HepG2 (cell line): ENCODE measurements around the gene GALNT10. TPM values are rescaled to one million over a fixed set of nuclear protein-coding genes. Genes with fewer than 3 reads are reported as not detected.

ENCODE experiments used
- ATAC-seq: fragments of 200-7000 bp; cut with Tn5 transposase; 3 replicates; pipeline ENCODE4 v1.9.1; 2020; ENCODE audit warnings: mild to moderate bottlenecking, moderate library complexity
- Bru-seq: library from RNA; stranded (reverse); fragments of 400-500 nt; gene quantifications from one replicate; lab custom pipeline; 2021; lab: Mats Ljungman, UMichigan
- BruChase-seq, 2 experiments: library from RNA; stranded (reverse); fragments of 400-500 nt; gene quantifications; one replicate each; lab custom pipeline; 2021; lab: Mats Ljungman, UMichigan
- BruUV-seq: library from RNA; stranded (reverse); fragments of 400-500 nt; replicated peaks from 2 replicates; lab custom pipeline; 2021; lab: Mats Ljungman, UMichigan
- CTCF ChIA-PET: fragments of 300-600 bp; formaldehyde crosslinking; extraction: SDS; loops from one replicate; lab custom pipeline; 2021; ENCODE audit warnings: low total read pairs, inconsistent platforms, low intra/inter-chr PET ratio; lab: Yijun Ruan, JAX
- POLR2A ChIA-PET: fragments of 350-600 bp; sonication (Branson Sonifier 250); formaldehyde crosslinking; loops from one replicate; lab custom pipeline; 2020; ENCODE audit warnings: antibody characterized with exemption, inconsistent platforms; lab: Yijun Ruan, JAX
- DNase-seq: peaks from one replicate; pipeline ENCODE4 v3.0.0-alpha.2; 2015; ENCODE audit warnings: low spot score
- FAIRE-seq: peaks from 3 replicates; lab custom pipeline; 2011; peaks lifted over from hg19 to GRCh38; lab: Jason Lieb, UNC
- H2AFZ ChIP-seq: one replicate; pipeline ENCODE4 v1.6.1; 2011; ENCODE audit warnings: low read length, inconsistent platforms
- H3K27ac ChIP-seq: fragments of 300-600 bp; 3 replicates; pipeline ENCODE4 v1.8.0; 2011; ENCODE audit warnings: mixed run types, mild to moderate bottlenecking, mixed read lengths, low read length, inconsistent platforms; ENCODE audit not compliant: insufficient read depth; ENCODE audit errors: extremely low read length
- H3K27me3 ChIP-seq, 2 experiments: fragments of 200-600 bp in 1 of 2; 2 replicates in 1 of 2; 3 replicates in 1 of 2; pipeline versions ENCODE4 v1.6.0 to v1.8.0; 2011; ENCODE audit warnings: low read length in 2 of 2, mild to moderate bottlenecking in 2 of 2, moderate library complexity in 2 of 2, inconsistent platforms in 1 of 2; ENCODE audit not compliant: insufficient read depth in 2 of 2, control insufficient read depth in 1 of 2
- H3K36me3 ChIP-seq, 2 experiments: fragments of 200-600 bp in 1 of 2; replicated peaks in 1 of 2; 2 replicates in 1 of 2; 3 replicates in 1 of 2; pipeline versions ENCODE4 v1.5.1 to v1.8.0; 2011; ENCODE audit warnings: low read length in 2 of 2, inconsistent platforms in 1 of 2; ENCODE audit not compliant: insufficient read depth in 2 of 2, control insufficient read depth in 1 of 2
- H3K4me1 ChIP-seq: 2 replicates; pipeline ENCODE4 v1.5.1; 2012; ENCODE audit warnings: low read length, inconsistent platforms; ENCODE audit not compliant: insufficient read depth
- H3K4me2 ChIP-seq: 2 replicates; pipeline ENCODE4 v1.6.0; 2011; ENCODE audit warnings: low read depth, low read length, inconsistent platforms
- H3K4me3 ChIP-seq, 3 experiments: fragments of 200-600 bp in 1 of 3; sonication (generic), shearing (Covaris generic) in 1 of 3; replicated peaks in 1 of 3; 2 replicates each; pipeline ENCODE4 v1.5.1; 2011 to 2016; ENCODE audit warnings: low read length in 3 of 3, inconsistent platforms in 2 of 3, low read depth in 2 of 3, mild to moderate bottlenecking in 2 of 3, control low read depth in 1 of 3, mixed read lengths in 1 of 3; ENCODE audit not compliant: insufficient read depth in 1 of 3
- H3K79me2 ChIP-seq: one replicate; pipeline ENCODE4 v1.6.1; 2011; ENCODE audit warnings: low read length, inconsistent platforms; ENCODE audit not compliant: insufficient read depth
- H3K9ac ChIP-seq: 2 replicates; pipeline ENCODE4 v1.6.0; 2011; ENCODE audit warnings: mild to moderate bottlenecking, low read depth, low read length, inconsistent platforms; ENCODE audit not compliant: insufficient read depth
- H3K9me3 ChIP-seq: 2 replicates; pipeline ENCODE4 v1.5.1; 2012; ENCODE audit warnings: mild to moderate bottlenecking, low read length
- H4K20me1 ChIP-seq: 2 replicates; pipeline ENCODE4 v1.6.0; 2011; ENCODE audit warnings: inconsistent platforms, mild to moderate bottlenecking, low read length, moderate library complexity; ENCODE audit not compliant: insufficient read depth
- ARNTL ChIP-seq: sonication (generic); formaldehyde crosslinking; IDR thresholded peaks from 2 replicates; pipeline ENCODE4 v1.4.0; 2020; ENCODE audit warnings: mild to moderate bottlenecking, missing genetic modification reagents
- FOXK2 ChIP-seq: fragments of 450-650 bp; IDR thresholded peaks from 2 replicates; pipeline ENCODE4 v1.6.1; 2016
- HES4 ChIP-seq: sonication (generic); formaldehyde crosslinking; IDR thresholded peaks from 2 replicates; pipeline ENCODE4 v1.9.0; 2021; ENCODE audit warnings: mild to moderate bottlenecking, missing genetic modification reagents, borderline replicate concordance
- SALL1 ChIP-seq: sonication (generic); formaldehyde crosslinking; IDR thresholded peaks from 2 replicates; pipeline ENCODE4 v1.8.0; 2022; ENCODE audit warnings: mild to moderate bottlenecking, missing genetic modification reagents
- SIX1 ChIP-seq: sonication (generic); formaldehyde crosslinking; IDR thresholded peaks from 2 replicates; pipeline ENCODE4 v1.4.0; 2020; ENCODE audit warnings: missing genetic modification reagents, borderline replicate concordance
- SP4 ChIP-seq: sonication (generic); formaldehyde crosslinking; IDR thresholded peaks from 2 replicates; pipeline ENCODE4 v1.8.1; 2023; ENCODE audit warnings: mild to moderate bottlenecking, missing genetic modification reagents
- TSC22D2 ChIP-seq: sonication (generic); formaldehyde crosslinking; IDR thresholded peaks from 2 replicates; pipeline ENCODE4 v1.5.1; 2020; ENCODE audit warnings: missing genetic modification reagents, mild to moderate bottlenecking, borderline replicate concordance
- ZFAT ChIP-seq: sonication (generic); formaldehyde crosslinking; conservative IDR thresholded peaks from 2 replicates; pipeline ENCODE4 v1.8.1; 2023; ENCODE audit warnings: missing genetic modification reagents, inconsistent platforms
- ZNF629 ChIP-seq: sonication (generic); formaldehyde crosslinking; conservative IDR thresholded peaks from 2 replicates; pipeline ENCODE4 v1.5.0; 2020; ENCODE audit warnings: missing genetic modification reagents
- WGBS: methylation state at CpG from one replicate; pipeline ENCODE4 v1.1.6; 2017; ENCODE audit warnings: low lambda C conversion rate; 5-methylcytosine and 5-hydroxymethylcytosine counted together
- in situ Hi-C: cut with HindIII; loops from 2 replicates; pipeline ENCODE4 v1.10.0; 2017; ENCODE audit warnings: low pct_unique_long_range_greater_than_20kb; ENCODE audit not compliant: extremely low pct_ligation_motif_present
- intact Hi-C: fragments of 100-400 bp; cut with micrococcal nuclease; formaldehyde crosslinking; loops from one replicate; pipeline ENCODE4 v1.10.0; 2022; ENCODE audit not compliant: unreplicated experiment
- long read RNA-seq, 2 experiments: library from RNA in 1 of 2; library from polyadenylated mRNA in 1 of 2; stranded (forward) in 1 of 2; unstranded in 1 of 2; transcript quantifications; one replicate each; pipeline ENCODE4 v2.0.0, GENCODE V29; 2019 to 2022
- polyA minus RNA-seq, 3 experiments: library from RNA; depleted of rRNA, polyadenylated mRNA; stranded (reverse); fragments of >200 nt; gene quantifications; 2 replicates each; pipeline ENCODE4 v1.2.3, GENCODE V29; 2011; ENCODE audit warnings: low replicate concordance in 1 of 3
- polyA plus RNA-seq, 8 experiments: library from polyadenylated mRNA; depleted of rRNA in 3 of 8; stranded (reverse) in 7 of 8; unstranded in 1 of 8; fragments of >200 nt; fragmentation: Illumina TruSeq in 4 of 8; extraction: Trizol in 4 of 8; gene quantifications; 2 replicates each; pipeline versions ENCODE4 v1.2.1 to v1.2.3, GENCODE V29; 2011 to 2016; ENCODE audit warnings: low read depth in 4 of 8, missing spikeins in 1 of 8, mixed read lengths in 1 of 8; ENCODE audit not compliant: insufficient read depth in 1 of 8
- total RNA-seq, 5 experiments: library from RNA; depleted of rRNA; stranded (reverse); fragments of >200 nt; fragmentation: Illumina TruSeq; extraction: Trizol; gene quantifications; 2 replicates each; pipeline ENCODE4 v1.2.3, GENCODE V29; 2016; ENCODE audit warnings: low read depth in 1 of 5
- TF ChIP-seq, protein P1 (sequence below): sonication (generic); formaldehyde crosslinking; conservative IDR thresholded peaks from 2 replicates; pipeline ENCODE4 v1.4.0; 2020; ENCODE audit warnings: missing genetic modification reagents
- TF ChIP-seq, protein P2 (sequence below), 2 experiments: IDR thresholded peaks; 2 replicates each; pipeline ENCODE4 v1.6.1; 2011 to 2012; ENCODE audit warnings: low read length in 2 of 2, borderline replicate concordance in 1 of 2, low read depth in 1 of 2, mild to moderate bottlenecking in 1 of 2, moderate library complexity in 1 of 2

Gene GALNT10, protein sequence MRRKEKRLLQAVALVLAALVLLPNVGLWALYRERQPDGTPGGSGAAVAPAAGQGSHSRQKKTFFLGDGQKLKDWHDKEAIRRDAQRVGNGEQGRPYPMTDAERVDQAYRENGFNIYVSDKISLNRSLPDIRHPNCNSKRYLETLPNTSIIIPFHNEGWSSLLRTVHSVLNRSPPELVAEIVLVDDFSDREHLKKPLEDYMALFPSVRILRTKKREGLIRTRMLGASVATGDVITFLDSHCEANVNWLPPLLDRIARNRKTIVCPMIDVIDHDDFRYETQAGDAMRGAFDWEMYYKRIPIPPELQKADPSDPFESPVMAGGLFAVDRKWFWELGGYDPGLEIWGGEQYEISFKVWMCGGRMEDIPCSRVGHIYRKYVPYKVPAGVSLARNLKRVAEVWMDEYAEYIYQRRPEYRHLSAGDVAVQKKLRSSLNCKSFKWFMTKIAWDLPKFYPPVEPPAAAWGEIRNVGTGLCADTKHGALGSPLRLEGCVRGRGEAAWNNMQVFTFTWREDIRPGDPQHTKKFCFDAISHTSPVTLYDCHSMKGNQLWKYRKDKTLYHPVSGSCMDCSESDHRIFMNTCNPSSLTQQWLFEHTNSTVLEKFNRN
- 6.2 and 8.1 TPM in 2 replicates for total RNA-seq (2016; rRNA removed; fragmentation: Illumina TruSeq; extraction: Trizol)
- total RNA-seq (2016; cell fraction: cytosol; rRNA removed; fragmentation: Illumina TruSeq; extraction: Trizol; ENCODE audit: low read depth): 1.3 and 1.5 TPM in 2 replicates
- 4.7 and 8.5 TPM in 2 replicates for total RNA-seq (2016; cell fraction: insoluble cytoplasmic fraction; rRNA removed; fragmentation: Illumina TruSeq; extraction: Trizol)
- 5.1 and 5.4 TPM in 2 replicates for total RNA-seq (2016; cell fraction: membrane; rRNA removed; fragmentation: Illumina TruSeq; extraction: Trizol)
- 8.2 and 10.9 TPM in 2 replicates for total RNA-seq (2016; cell fraction: nucleus; rRNA removed; fragmentation: Illumina TruSeq; extraction: Trizol)
- 11.2 and 12.0 TPM in 2 replicates for polyA plus RNA-seq (2011; rRNA removed)
- polyA plus RNA-seq (2011; cell fraction: cytosol; rRNA removed): 5.5 and 5.6 TPM in 2 replicates
- 7.2 and 9.6 TPM in 2 replicates for polyA plus RNA-seq (2011; cell fraction: nucleus; rRNA removed)
- 3.6 and 5.9 TPM in 2 replicates for polyA plus RNA-seq (2012)
- 1.3 and 1.9 TPM in 2 replicates for polyA plus RNA-seq (2016; cell fraction: cytosol; fragmentation: Illumina TruSeq; extraction: Trizol; ENCODE audit: low read depth)
- polyA plus RNA-seq (2016; cell fraction: insoluble cytoplasmic fraction; fragmentation: Illumina TruSeq; extraction: Trizol; ENCODE audit: low read depth): 4.3 and 5.7 TPM in 2 replicates
- 2.6 and 3.0 TPM in 2 replicates for polyA plus RNA-seq (2016; cell fraction: membrane; fragmentation: Illumina TruSeq; extraction: Trizol; ENCODE audit: low read depth)
- polyA plus RNA-seq (2016; cell fraction: nucleus; fragmentation: Illumina TruSeq; extraction: Trizol; ENCODE audit: insufficient read depth, low read depth): 10.3 and 10.9 TPM in 2 replicates
- 25.4 and 54.7 TPM in 2 replicates for polyA minus RNA-seq (2011; rRNA and poly(A)+ RNA removed; ENCODE audit: low replicate concordance)
- polyA minus RNA-seq (2011; cell fraction: cytosol; rRNA and poly(A)+ RNA removed): 6.4 and 7.0 TPM in 2 replicates
- 7.5 and 8.5 TPM in 2 replicates for polyA minus RNA-seq (2011; cell fraction: nucleus; rRNA and poly(A)+ RNA removed)
- Bru-seq, nascent RNA: percentile 50 among the genes with signal in this experiment
- percentile 48 among the genes with signal in this experiment for BruChase-seq, experiment 1, labeled RNA remaining after a 6-hour chase
- BruChase-seq, experiment 2, labeled RNA remaining after a 2-hour chase: percentile 45 among the genes with signal in this experiment
- long read RNA-seq, experiment 1, partial matches to known transcripts: 1 of 1 reads
- long read RNA-seq, experiment 1, other reads (novel, unspliced or antisense): 0 of 1 reads
- long read RNA-seq, experiment 2, full-length matches to known transcripts: 12 of 43 reads
- long read RNA-seq, experiment 2, partial matches to known transcripts: 6 of 43 reads
- long read RNA-seq, experiment 2, other reads (novel, unspliced or antisense): 25 of 43 reads

DNA sequence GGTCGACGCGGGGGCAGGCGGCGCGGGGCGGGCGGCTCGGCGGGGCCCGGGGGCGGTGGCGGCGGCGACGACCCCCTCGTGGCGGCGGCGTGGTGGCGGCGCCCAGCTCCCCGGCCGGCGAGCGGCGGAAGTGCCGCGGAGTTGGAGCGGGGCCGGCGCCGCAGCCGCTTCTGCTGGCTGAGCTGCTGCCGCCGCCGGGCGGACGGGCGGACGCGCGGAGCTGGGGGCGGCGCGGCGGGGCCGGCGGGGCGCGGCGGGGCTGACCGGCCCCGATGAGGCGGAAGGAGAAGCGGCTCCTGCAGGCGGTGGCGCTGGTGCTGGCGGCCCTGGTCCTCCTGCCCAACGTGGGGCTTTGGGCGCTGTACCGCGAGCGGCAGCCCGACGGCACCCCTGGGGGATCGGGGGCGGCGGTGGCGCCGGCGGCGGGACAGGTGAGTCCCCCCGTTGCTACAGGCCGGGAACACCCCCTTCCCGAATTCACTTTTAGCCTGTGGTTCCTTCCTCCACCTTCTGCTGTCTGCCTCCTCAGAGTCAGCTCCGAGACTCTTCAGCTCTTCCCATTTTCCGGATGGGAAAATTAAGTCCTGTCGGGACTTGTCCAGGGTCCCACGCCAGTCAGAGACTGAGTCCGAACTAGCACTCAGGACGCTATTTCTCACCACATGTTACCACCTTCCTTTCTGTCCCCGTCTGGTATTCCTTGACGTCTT is at the start of gene GALNT10:
Gene GALNT10 (plus strand): TSS at position 139 of the 710 bp plus-strand sequence. CDS start 134 bp downstream, at position 273.
- DNase-seq (peak; percentile 23), ATAC-seq (peak; percentile 60), FAIRE-seq (no peak)
- ChIA-PET POLR2A (interaction anchor here (1.4 to 2.0 kb wide), 3 partner anchors 152 to 256 kb away, joined by 5 to 8 read pairs (median 7); partner anchors contain the start of genes FAM114A2, MFAP3 and SAP30L), CTCF (no interaction called here)
- Histone ChIP-seq H3K27me3 (peaks cover 0 to 9% of the 10 kb centered on the region in 2 experiments; a peak in 2 of 5 replicates), H3K79me2 (no peaks in the 10 kb centered on the region), H3K9me3 (no peaks in the 10 kb centered on the region), H2AFZ (peak within 1 kb of the TSS; percentile 61), H3K4me3 (peak within 1 kb of the TSS; percentile 80 to 85 (median 85)), H3K4me1 (peaks cover 31% of the 10 kb centered on the region), H4K20me1 (no peaks in the 10 kb centered on the region), H3K4me2 (peak within 1 kb of the TSS; percentile 99), H3K9ac (peak within 1 kb of the TSS; percentile 73), H3K36me3 (no peaks in the 10 kb centered on the region), H3K27ac (peak within 1 kb of the TSS; percentile 39)
- in situ Hi-C loops: no loop called here
- BruUV-seq: no TSS peak
- intact Hi-C loops: loop anchor here (2.0 kb wide), 1 partner anchor 214 kb away; no protein-coding TSS in a partner anchor
- 8% methylated on average over 13 of the region's 84 CpGs for WGBS
- TF ChIP-seq TSC22D2 (no peak), SALL1 (CRISPR knock-in tag) (no peak), ZFAT (CRISPR knock-in tag) (no peak), FOXK2 (no peak), ARNTL (CRISPR knock-in tag) (no peak), HES4 (no peak), SIX1 (CRISPR knock-in tag) (no peak), ZNF629 (CRISPR knock-in tag) (peak; percentile 98), SP4 (CRISPR knock-in tag) (no peak)
- TF ChIP-seq, protein P1, sequence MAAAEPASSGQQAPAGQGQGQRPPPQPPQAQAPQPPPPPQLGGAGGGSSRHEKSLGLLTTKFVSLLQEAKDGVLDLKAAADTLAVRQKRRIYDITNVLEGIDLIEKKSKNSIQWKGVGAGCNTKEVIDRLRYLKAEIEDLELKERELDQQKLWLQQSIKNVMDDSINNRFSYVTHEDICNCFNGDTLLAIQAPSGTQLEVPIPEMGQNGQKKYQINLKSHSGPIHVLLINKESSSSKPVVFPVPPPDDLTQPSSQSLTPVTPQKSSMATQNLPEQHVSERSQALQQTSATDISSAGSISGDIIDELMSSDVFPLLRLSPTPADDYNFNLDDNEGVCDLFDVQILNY (CRISPR knock-in tag): no peak
- TF ChIP-seq, protein P2, sequence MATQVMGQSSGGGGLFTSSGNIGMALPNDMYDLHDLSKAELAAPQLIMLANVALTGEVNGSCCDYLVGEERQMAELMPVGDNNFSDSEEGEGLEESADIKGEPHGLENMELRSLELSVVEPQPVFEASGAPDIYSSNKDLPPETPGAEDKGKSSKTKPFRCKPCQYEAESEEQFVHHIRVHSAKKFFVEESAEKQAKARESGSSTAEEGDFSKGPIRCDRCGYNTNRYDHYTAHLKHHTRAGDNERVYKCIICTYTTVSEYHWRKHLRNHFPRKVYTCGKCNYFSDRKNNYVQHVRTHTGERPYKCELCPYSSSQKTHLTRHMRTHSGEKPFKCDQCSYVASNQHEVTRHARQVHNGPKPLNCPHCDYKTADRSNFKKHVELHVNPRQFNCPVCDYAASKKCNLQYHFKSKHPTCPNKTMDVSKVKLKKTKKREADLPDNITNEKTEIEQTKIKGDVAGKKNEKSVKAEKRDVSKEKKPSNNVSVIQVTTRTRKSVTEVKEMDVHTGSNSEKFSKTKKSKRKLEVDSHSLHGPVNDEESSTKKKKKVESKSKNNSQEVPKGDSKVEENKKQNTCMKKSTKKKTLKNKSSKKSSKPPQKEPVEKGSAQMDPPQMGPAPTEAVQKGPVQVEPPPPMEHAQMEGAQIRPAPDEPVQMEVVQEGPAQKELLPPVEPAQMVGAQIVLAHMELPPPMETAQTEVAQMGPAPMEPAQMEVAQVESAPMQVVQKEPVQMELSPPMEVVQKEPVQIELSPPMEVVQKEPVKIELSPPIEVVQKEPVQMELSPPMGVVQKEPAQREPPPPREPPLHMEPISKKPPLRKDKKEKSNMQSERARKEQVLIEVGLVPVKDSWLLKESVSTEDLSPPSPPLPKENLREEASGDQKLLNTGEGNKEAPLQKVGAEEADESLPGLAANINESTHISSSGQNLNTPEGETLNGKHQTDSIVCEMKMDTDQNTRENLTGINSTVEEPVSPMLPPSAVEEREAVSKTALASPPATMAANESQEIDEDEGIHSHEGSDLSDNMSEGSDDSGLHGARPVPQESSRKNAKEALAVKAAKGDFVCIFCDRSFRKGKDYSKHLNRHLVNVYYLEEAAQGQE (IDR thresholded peaks at IDR 0.05; ENCODE audit: borderline replicate concordance in 1 of 2, low read depth in 1 of 2, low read length in 2 of 2): peak in 1 of 2 experiments; percentile 61; a peak in 1 of 4 replicates
